DMS114 treated with DMSO at 0.1 percent for 48 hours (cell line): ENCODE results near the gene SLC7A1.

Experiments used
- DNase-seq: peaks from one replicate; lab custom pipeline; 2025; ENCODE audit not compliant: unreplicated experiment; lab: John Stamatoyannopoulos, UW

SLC7A1 gene

GRCh38 chr13:29583073-29583785, 12.3 kb downstream of the SLC7A1 start:
- DNase-seq, result no peak

GRCh38 chr13:29582171-29582570, 13.3 kb downstream of the SLC7A1 start:
- DNase-seq, result no peak

- no peak for DNase-seq
Measured at GRCh38 chr13:29581666-29582065, 13.8 kb downstream of the SLC7A1 start.

- no peak for DNase-seq
Measured at GRCh38 chr13:29579094-29579493, 16.4 kb downstream of the SLC7A1 start.

- DNase-seq, result no peak
Measured at GRCh38 chr13:29578300-29579085, 17.0 kb downstream of the SLC7A1 start.

- no peak for DNase-seq
Measured at GRCh38 chr13:29577136-29578051, 18.1 kb downstream of the SLC7A1 start.

- no peak for DNase-seq
Measured at GRCh38 chr13:29576581-29576980, 18.9 kb downstream of the SLC7A1 start.

GRCh38 chr13:29575098-29575497, 20.4 kb downstream of the SLC7A1 start:
- DNase-seq, result no peak

- no peak for DNase-seq
Measured at GRCh38 chr13:29573190-29573589, 22.3 kb downstream of the SLC7A1 start.

GRCh38 chr13:29572575-29572974, 22.9 kb downstream of the SLC7A1 start:
- no peak for DNase-seq

- no peak for DNase-seq
Measured at GRCh38 chr13:29571876-29572570, 23.5 kb downstream of the SLC7A1 start.

- no peak for DNase-seq
Measured at GRCh38 chr13:29570051-29570654, 25.3 kb downstream of the SLC7A1 start.

GRCh38 chr13:29569253-29570050, 26.0 kb downstream of the SLC7A1 start:
- no peak for DNase-seq

GRCh38 chr13:29568731-29569130, 26.8 kb downstream of the SLC7A1 start:
- no peak for DNase-seq

GRCh38 chr13:29567411-29567810, 28.1 kb downstream of the SLC7A1 start:
- DNase-seq, result no peak

GRCh38 chr13:29566206-29566605, 29.3 kb downstream of the SLC7A1 start:
- DNase-seq, result no peak

GRCh38 chr13:29564818-29565217, 30.7 kb downstream of the SLC7A1 start:
- no peak for DNase-seq

- no peak for DNase-seq
Measured at GRCh38 chr13:29564373-29564772, 31.1 kb downstream of the SLC7A1 start.

- DNase-seq, result no peak
Measured at GRCh38 chr13:29563941-29564340, 31.5 kb downstream of the SLC7A1 start.
